Neural crest cell (in vitro differentiated cells): ENCODE results near the gene SNX15. TPM values are rescaled to one million over a fixed set of nuclear protein-coding genes. Genes with fewer than 3 reads are reported as not detected.

Experiments used
- DNase-seq: peaks from one replicate; pipeline ENCODE4 v3.0.0; 2021; ENCODE audit warnings: low read depth, mixed read lengths, low spot score
- H3K27ac Mint-ChIP-seq: one replicate; pipeline ENCODE4 v1.8.0; 2021; ENCODE audit warnings: mild to moderate bottlenecking, mixed read lengths; ENCODE audit not compliant: unreplicated experiment
- H3K27me3 Mint-ChIP-seq: 2 replicates; pipeline ENCODE4 v1.8.0; 2021; ENCODE audit warnings: low read depth, mild to moderate bottlenecking, mixed read lengths
- H3K36me3 Mint-ChIP-seq: 2 replicates; pipeline ENCODE4 v1.8.0; 2021; ENCODE audit warnings: low read depth, mild to moderate bottlenecking, mixed read lengths
- H3K4me1 Mint-ChIP-seq: 2 replicates; pipeline ENCODE4 v1.8.0; 2021; ENCODE audit warnings: mixed read lengths
- H3K4me3 Mint-ChIP-seq: one replicate; pipeline ENCODE4 v1.8.0; 2021; ENCODE audit warnings: mild to moderate bottlenecking, mixed read lengths
- H3K9me3 Mint-ChIP-seq: 2 replicates; pipeline ENCODE4 v1.8.0; 2021; ENCODE audit warnings: mixed read lengths
- total RNA-seq: library from RNA; stranded (reverse); gene quantifications from 2 replicates; pipeline ENCODE4 v1.2.1, GENCODE V29; 2021
- TF ChIP-seq, protein P1 (sequence below): fragments of 200-600 bp; sonication (generic); conservative IDR thresholded peaks from 2 replicates; pipeline ENCODE4 v1.5.0; 2021; ENCODE audit warnings: antibody characterized with exemption, mild to moderate bottlenecking

SNX15 gene
- total RNA-seq, 1 donor from 2014 or later = 31.7 TPM

DNA sequence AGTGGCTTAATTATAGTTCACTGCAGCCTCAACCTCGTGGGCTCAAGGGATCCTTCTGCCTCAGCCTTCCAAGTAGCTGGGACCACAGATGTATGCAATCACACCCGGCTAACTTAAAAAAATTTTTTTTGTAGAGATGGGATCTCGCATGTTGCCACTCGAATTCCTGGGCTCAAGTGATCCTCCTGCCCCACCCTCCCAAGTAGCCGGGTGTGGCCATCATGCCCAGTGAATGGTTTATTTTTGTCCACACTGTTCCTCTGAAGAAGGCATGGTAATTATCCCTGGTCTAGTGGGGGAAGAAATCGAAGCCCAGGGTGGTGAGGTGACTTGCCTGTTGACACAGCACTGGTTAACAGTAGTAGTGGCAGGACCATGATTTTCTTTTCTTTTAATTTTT is 15.7 kb downstream of the SNX15 start:
- H3K9me3 Mint-ChIP-seq = no peaks in the 10 kb centered on the region
- peaks cover 3% of the 10 kb centered on the region for H3K36me3 Mint-ChIP-seq
- H3K4me1 Mint-ChIP-seq = peaks cover 12% of the 10 kb centered on the region
- H3K27ac Mint-ChIP-seq = no peak overlapping the region
- peak overlapping the region; percentile 94 for H3K4me3 Mint-ChIP-seq
- TF ChIP-seq, protein P1, sequence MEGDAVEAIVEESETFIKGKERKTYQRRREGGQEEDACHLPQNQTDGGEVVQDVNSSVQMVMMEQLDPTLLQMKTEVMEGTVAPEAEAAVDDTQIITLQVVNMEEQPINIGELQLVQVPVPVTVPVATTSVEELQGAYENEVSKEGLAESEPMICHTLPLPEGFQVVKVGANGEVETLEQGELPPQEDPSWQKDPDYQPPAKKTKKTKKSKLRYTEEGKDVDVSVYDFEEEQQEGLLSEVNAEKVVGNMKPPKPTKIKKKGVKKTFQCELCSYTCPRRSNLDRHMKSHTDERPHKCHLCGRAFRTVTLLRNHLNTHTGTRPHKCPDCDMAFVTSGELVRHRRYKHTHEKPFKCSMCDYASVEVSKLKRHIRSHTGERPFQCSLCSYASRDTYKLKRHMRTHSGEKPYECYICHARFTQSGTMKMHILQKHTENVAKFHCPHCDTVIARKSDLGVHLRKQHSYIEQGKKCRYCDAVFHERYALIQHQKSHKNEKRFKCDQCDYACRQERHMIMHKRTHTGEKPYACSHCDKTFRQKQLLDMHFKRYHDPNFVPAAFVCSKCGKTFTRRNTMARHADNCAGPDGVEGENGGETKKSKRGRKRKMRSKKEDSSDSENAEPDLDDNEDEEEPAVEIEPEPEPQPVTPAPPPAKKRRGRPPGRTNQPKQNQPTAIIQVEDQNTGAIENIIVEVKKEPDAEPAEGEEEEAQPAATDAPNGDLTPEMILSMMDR = no peak
- no peak for DNase-seq
- no peaks in the 10 kb centered on the region for H3K27me3 Mint-ChIP-seq

DNA sequence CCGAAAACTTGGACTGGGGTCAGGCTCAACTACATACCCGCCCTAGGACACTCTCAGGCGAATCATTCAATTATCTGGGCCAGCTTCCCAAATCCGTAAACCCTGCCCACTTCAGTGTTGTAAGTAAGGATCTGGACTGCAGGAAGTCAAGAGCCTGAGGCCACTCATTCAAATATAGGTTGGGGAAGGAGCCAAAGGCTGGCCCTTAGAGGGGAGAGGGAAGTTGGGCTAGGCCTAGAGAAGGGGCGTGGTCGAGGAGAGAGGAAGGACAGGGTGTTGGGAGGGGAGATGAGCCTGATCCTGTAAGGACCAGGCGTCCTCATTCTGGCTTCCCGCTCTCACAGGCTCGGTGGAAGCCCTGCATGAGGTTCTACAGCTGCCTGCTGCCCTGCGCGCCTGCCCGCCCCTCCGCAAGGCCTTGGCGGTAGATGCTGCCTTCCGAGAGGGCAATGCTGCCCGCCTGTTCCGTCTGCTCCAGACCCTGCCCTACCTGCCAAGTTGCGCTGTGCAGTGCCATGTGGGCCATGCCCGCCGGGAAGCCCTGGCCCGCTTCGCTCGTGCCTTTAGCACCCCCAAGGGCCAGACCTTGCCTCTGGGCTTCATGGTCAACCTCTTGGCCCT is 16.8 kb downstream of the SNX15 start:
- Mint-ChIP-seq H3K36me3 (peaks cover 3% of the 10 kb centered on the region), H3K9me3 (no peaks in the 10 kb centered on the region), H3K27me3 (no peaks in the 10 kb centered on the region), H3K27ac (no peak overlapping the region), H3K4me3 (peak overlapping the region; percentile 65), H3K4me1 (peaks cover 12% of the 10 kb centered on the region)
- DNase-seq = no peak
- TF ChIP-seq, protein P1 = no peak

DNA sequence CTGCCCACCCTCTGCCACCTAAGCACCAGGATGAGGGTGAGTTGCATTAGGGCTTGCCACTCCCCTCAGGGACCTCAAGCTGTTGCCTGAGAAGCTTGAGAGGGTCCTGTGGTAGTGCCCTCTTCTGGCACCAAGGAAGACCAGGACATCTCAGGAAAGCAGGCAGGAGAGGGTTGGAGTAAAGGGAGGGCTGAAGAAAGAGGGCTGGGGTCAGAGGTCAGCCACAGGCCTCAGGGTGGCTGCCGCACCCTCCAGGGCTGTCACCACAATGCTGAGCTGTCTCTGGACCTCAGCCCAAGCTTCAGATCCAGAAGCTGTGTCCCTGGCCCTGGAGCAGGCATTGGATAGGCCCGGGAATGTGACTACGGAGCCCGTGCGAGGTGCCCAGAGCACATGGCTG is 17.8 kb downstream of the SNX15 start:
- Mint-ChIP-seq H3K9me3 (no peaks in the 10 kb centered on the region), H3K36me3 (peaks cover 3% of the 10 kb centered on the region), H3K27me3 (no peaks in the 10 kb centered on the region), H3K4me3 (no peak overlapping the region), H3K4me1 (peaks cover 12% of the 10 kb centered on the region), H3K27ac (no peak overlapping the region)
- TF ChIP-seq, protein P1 = no peak
- DNase-seq = no peak

DNA sequence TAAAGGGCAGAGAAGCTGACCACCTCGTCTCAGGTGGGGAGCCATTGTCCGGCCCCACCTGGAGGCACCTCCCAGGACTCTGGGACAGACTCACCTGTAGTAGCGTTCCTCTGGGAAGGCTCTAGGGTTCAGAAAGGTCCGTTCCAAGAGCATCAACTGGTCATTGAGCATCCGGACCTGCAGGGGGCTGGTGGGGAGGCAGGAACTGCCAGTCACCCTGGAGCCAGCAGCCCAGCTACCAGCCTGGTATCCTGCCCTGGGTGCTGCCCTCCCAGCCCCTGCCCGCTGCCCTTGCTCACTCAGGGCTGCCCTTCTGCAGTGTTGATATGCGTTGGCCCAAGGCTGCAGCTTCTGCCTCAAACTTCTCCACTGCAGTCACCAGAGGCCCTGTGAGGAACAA is 18.5 kb downstream of the SNX15 start:
- H3K9me3 Mint-ChIP-seq = no peaks in the 10 kb centered on the region
- TF ChIP-seq, protein P1 = no peak
- no peak overlapping the region for H3K4me3 Mint-ChIP-seq
- peaks cover 8% of the 10 kb centered on the region for H3K4me1 Mint-ChIP-seq
- H3K27ac Mint-ChIP-seq = no peak overlapping the region
- H3K36me3 Mint-ChIP-seq = peaks cover 3% of the 10 kb centered on the region
- no peak for DNase-seq
- H3K27me3 Mint-ChIP-seq = no peaks in the 10 kb centered on the region

DNA sequence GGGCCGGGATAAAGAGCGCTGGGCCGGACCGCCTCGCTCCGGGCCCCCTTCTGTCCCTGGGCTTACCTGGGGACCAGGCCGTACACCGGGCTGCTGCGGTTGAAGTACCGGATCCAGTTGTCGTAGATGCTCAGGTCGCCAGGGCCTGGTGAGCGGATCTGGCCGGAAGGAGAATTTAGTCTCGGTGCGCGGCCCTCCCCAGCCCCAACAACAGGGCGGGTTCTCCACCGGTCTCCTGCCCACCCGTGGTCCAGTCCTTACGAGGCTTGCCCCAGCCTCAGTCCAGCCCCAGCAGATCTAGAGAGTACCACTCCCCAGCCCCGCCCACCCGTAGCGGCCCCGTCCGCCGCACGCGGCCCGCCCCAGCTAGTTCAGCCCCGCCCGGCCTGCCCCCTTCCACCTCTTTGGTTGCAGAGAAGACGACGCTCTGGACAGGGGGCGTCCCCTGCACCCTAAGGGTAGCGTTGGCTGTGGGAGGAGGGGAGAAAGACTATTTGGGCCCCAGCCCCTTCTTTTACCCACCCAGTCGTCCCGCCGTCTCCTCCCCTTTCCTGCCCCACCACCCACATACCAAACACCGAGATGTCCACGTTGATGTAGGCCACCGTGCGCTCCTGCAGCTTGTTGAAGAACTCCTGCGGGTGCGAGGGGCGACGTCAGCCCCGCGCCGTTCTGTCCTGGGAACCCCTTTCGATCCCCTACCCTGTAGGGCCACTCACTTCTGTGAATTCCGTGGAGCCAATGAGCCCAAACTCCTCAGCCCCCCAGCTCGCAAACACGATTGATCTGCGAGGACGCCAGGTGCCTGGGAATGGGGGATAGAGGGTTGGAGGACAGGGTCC is 20.6 kb downstream of the SNX15 start:
- Mint-ChIP-seq H3K4me1 (no peaks in the 10 kb centered on the region), H3K36me3 (peaks cover 3% of the 10 kb centered on the region), H3K27ac (peak overlapping the region; percentile 35), H3K27me3 (no peaks in the 10 kb centered on the region), H3K4me3 (no peak overlapping the region), H3K9me3 (no peaks in the 10 kb centered on the region)
- DNase-seq = no peak
- TF ChIP-seq, protein P1 = no peak
